ENCODE data around the gene MRGPRF.

DNA sequence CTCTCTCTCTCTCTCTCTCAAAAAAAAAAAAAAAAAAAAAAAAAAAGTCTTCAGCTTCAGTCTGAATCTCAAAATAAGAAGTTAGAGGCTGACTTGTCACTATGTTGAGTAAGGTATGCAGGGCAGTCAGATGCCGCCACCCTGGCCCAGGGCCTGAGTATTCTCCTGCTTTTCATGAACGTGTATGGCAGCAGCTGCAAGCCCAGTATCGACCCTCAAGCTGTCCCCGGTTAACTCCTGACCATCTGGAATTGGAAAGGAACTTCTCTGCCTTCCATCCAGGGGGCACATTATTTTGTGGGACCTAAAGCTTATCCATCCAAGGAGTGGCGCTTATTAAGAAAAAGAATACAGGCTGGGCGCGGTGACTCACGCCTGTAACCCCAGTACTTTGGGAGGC lies 43.7 kb downstream of the MRGPRF start:
- no peak for TF ChIP-seq EZH2 (IDR thresholded peaks at IDR 0.05; ENCODE audit: borderline replicate concordance, insufficient read depth, low read depth, low read length, poor library complexity, severe bottlenecking)
- TF ChIP-seq, protein P1, sequence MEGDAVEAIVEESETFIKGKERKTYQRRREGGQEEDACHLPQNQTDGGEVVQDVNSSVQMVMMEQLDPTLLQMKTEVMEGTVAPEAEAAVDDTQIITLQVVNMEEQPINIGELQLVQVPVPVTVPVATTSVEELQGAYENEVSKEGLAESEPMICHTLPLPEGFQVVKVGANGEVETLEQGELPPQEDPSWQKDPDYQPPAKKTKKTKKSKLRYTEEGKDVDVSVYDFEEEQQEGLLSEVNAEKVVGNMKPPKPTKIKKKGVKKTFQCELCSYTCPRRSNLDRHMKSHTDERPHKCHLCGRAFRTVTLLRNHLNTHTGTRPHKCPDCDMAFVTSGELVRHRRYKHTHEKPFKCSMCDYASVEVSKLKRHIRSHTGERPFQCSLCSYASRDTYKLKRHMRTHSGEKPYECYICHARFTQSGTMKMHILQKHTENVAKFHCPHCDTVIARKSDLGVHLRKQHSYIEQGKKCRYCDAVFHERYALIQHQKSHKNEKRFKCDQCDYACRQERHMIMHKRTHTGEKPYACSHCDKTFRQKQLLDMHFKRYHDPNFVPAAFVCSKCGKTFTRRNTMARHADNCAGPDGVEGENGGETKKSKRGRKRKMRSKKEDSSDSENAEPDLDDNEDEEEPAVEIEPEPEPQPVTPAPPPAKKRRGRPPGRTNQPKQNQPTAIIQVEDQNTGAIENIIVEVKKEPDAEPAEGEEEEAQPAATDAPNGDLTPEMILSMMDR (IDR thresholded peaks at IDR 0.05), result no peak

Measured in B cell (primary cell).